Measurements from ENCODE around the gene PEX16. TPM values are rescaled to one million over a fixed set of nuclear protein-coding genes. Genes with fewer than 3 reads are reported as not detected.
"Not testable (repeated sequence)": the region's sequence is repeated elsewhere in the genome, so short reads cannot be mapped to it uniquely, and the experiment has no call there.

PEX16 gene
- total RNA-seq, 2 donors from 2014 or later, result 32.2 to 37.8 TPM

GRCh38 chr11:45906096-45906682, 11.5 kb downstream of the PEX16 start:
- Histone ChIP-seq H3K4me1 (ENCODE audit: control insufficient read depth, insufficient read depth, low read length) (no peaks in the 10 kb centered on the region), H3K27ac (ENCODE audit: low read depth, low read length) (no peak overlapping the region), H3K4me3 (ENCODE audit: low read length) (no peak overlapping the region), H3K27me3 (ENCODE audit: control insufficient read depth, insufficient read depth, low read length, poor library complexity, severe bottlenecking) (peaks cover 5% of the 10 kb centered on the region), H3K36me3 (ENCODE audit: control insufficient read depth, insufficient read depth, low read length) (no peaks in the 10 kb centered on the region), H3K9me3 (ENCODE audit: control insufficient read depth, low read length) (no peaks in the 10 kb centered on the region), H3K9ac (ENCODE audit: extremely low read depth, low read length, poor library complexity, severe bottlenecking) (no peak overlapping the region)
- Mint-ChIP-seq H3K27ac (no peak overlapping the region), H3K36me3 (ENCODE audit: low read depth) (peaks cover 18% of the 10 kb centered on the region), H3K27me3 (ENCODE audit: insufficient read depth) (peaks cover 7% of the 10 kb centered on the region), H3K4me1 (peaks cover 8% of the 10 kb centered on the region), H3K4me3 (no peak overlapping the region), H3K9me3 (no peaks in the 10 kb centered on the region)
- no peak for DNase-seq
- whole genome bisulfite sequencing, 2 experiments (ENCODE audit: insufficient coverage in 1 of 2, insufficient read length in 1 of 2), result 82 to 93% methylated on average over 10 to 19 of the region's 19 CpGs
- no peak for TF ChIP-seq CTCF (conservative IDR thresholded peaks at IDR 0.05)

DNA sequence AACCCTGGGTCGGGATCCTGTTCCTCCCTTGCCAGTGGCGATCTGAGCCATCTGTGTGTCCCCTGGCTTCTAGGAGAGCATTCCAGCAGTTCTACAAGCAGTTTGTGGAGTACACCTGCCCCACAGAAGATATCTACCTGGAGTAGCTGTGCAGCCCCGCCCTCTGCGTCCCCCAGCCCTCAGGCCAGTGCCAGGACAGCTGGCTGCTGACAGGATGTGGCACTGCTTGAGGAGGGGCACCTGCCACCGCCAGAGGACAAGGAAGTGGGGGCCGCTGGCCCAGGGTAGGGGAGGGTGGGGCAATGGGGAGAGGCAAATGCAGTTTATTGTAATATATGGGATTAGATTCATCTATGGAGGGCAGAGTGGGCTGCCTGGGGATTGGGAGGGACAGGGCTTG, 12.1 kb downstream of the PEX16 start:
- Mint-ChIP-seq H3K4me1 (peaks cover 11% of the 10 kb centered on the region), H3K36me3 (ENCODE audit: low read depth) (peaks cover 15% of the 10 kb centered on the region), H3K27me3 (ENCODE audit: insufficient read depth) (peaks cover 13% of the 10 kb centered on the region)
- not testable (repeated sequence) for DNase-seq; H3K9me3 Mint-ChIP-seq; H3K4me1 ChIP-seq (ENCODE audit: control insufficient read depth, insufficient read depth, low read length); H3K27ac ChIP-seq (ENCODE audit: low read depth, low read length); H3K4me3 ChIP-seq (ENCODE audit: low read length); H3K9ac ChIP-seq (ENCODE audit: extremely low read depth, low read length, poor library complexity, severe bottlenecking); H3K36me3 ChIP-seq (ENCODE audit: control insufficient read depth, insufficient read depth, low read length); H3K4me3 Mint-ChIP-seq; H3K9me3 ChIP-seq (ENCODE audit: control insufficient read depth, low read length); H3K27ac Mint-ChIP-seq
- H3K27me3 ChIP-seq (ENCODE audit: control insufficient read depth, insufficient read depth, low read length, poor library complexity, severe bottlenecking), result peaks cover 11% of the 10 kb centered on the region
- 87 to 100% methylated on average over 1 to 6 of the region's 6 CpGs for WGBS, 2 experiments (ENCODE audit: insufficient coverage in 1 of 2, insufficient read length in 1 of 2)

DNA sequence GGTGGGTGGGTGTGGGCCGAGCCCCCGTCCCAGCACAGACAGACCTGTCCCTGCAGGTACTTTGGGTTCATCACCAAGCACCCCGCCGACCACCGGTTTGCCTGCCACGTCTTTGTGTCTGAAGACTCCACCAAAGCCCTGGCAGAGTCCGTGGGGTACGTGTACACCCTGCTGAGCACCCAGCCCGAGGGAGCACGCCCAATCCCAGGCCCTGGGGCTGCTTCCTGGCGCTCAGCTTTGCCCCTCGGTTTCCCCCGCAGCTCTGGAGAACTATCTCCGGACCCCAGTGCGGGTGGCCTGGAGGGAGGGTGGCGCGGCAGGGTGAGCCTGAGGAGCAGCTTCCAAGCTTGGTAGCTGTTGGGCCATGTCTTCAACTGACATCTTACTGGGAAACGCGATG, 12.6 kb downstream of the PEX16 start:
- Histone ChIP-seq H3K4me1 (ENCODE audit: control insufficient read depth, insufficient read depth, low read length) (no peaks in the 10 kb centered on the region), H3K27me3 (ENCODE audit: control insufficient read depth, insufficient read depth, low read length, poor library complexity, severe bottlenecking) (peaks cover 15% of the 10 kb centered on the region), H3K4me3 (ENCODE audit: low read length) (no peak overlapping the region), H3K27ac (ENCODE audit: low read depth, low read length) (no peak overlapping the region), H3K36me3 (ENCODE audit: control insufficient read depth, insufficient read depth, low read length) (no peaks in the 10 kb centered on the region), H3K9ac (ENCODE audit: extremely low read depth, low read length, poor library complexity, severe bottlenecking) (no peak overlapping the region), H3K9me3 (ENCODE audit: control insufficient read depth, low read length) (no peaks in the 10 kb centered on the region)
- Mint-ChIP-seq H3K36me3 (ENCODE audit: low read depth) (peaks cover 14% of the 10 kb centered on the region), H3K27me3 (ENCODE audit: insufficient read depth) (peaks cover 16% of the 10 kb centered on the region), H3K9me3 (no peaks in the 10 kb centered on the region), H3K27ac (no peak overlapping the region), H3K4me1 (peaks cover 13% of the 10 kb centered on the region), H3K4me3 (no peak overlapping the region)
- DNase-seq, result no peak
- 94 to 97% methylated on average over 17 to 19 of the region's 19 CpGs for WGBS, 2 experiments (ENCODE audit: insufficient coverage in 1 of 2, insufficient read length in 1 of 2)
- no peak for TF ChIP-seq CTCF (conservative IDR thresholded peaks at IDR 0.05)

Data from endodermal cell (in vitro differentiated cells).